Measurements from ENCODE around the gene ENKUR. TPM values are rescaled to one million over a fixed set of nuclear protein-coding genes. Genes with fewer than 3 reads are reported as not detected.

ENKUR gene
- total and polyA plus RNA-seq, 10 donors: 0.03 to 1.1 (median 0.32) TPM; not detected in 3

DNA sequence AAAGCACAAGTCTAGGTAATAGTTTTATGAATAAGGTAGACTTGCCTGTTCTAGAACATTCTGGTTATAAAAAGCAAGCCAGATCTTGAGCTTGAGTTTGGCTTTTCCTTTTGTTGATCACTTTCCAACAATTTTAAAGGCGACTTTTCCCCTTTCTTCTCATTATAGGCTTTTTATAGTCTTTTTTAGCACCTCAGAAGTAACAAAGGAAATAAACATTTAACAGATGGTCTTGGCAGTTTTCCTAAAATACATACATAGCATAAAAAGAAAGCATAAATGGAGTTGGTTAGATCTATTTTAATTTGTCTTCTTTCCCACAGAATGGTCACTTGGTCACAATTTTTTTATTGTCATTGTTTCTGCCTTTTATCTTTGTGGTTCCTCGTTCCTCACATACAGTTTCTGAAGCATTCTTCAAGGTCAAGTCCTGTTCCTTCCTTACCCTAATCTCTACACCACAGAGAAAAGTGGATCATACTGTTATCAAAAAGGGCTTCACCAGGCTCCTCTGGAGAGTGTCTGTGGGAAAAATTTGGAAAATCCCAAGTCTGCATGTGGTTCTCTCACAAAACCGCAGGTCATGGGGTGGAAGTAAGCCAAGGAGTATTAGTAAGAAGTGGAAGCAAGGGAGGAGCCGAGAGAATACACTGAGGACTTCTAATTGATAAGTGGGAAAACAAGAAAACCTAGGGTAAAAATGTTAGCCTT, 31.8 kb upstream of the ENKUR start:
- TF ChIP-seq POLR2A (IDR thresholded peaks at IDR 0.05) (no peak), POLR2AphosphoS5 (IDR thresholded peaks at IDR 0.05) (no peak)
- TF ChIP-seq, protein P1, sequence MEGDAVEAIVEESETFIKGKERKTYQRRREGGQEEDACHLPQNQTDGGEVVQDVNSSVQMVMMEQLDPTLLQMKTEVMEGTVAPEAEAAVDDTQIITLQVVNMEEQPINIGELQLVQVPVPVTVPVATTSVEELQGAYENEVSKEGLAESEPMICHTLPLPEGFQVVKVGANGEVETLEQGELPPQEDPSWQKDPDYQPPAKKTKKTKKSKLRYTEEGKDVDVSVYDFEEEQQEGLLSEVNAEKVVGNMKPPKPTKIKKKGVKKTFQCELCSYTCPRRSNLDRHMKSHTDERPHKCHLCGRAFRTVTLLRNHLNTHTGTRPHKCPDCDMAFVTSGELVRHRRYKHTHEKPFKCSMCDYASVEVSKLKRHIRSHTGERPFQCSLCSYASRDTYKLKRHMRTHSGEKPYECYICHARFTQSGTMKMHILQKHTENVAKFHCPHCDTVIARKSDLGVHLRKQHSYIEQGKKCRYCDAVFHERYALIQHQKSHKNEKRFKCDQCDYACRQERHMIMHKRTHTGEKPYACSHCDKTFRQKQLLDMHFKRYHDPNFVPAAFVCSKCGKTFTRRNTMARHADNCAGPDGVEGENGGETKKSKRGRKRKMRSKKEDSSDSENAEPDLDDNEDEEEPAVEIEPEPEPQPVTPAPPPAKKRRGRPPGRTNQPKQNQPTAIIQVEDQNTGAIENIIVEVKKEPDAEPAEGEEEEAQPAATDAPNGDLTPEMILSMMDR (IDR thresholded peaks at IDR 0.05 in 8 of 11, conservative IDR thresholded peaks at IDR 0.05 in 3 of 11): no peak
- intact Hi-C loops (cut with DNase I; ENCODE audit: low total_unique reads): no loop called here
- DNase-seq: no peak
- Histone ChIP-seq H3K9me3 (no peaks in the 10 kb centered on the region), H3K36me3 (no peaks in the 10 kb centered on the region), H3K27ac (no peak overlapping the region), H3K4me1 (no peaks in the 10 kb centered on the region), H3K27me3 (replicated peaks in 1 of 7) (no peaks in the 10 kb centered on the region), H3K4me3 (no peak overlapping the region)
- 31 to 43% (median 37%) methylated on average over 4 of the region's 4 CpGs for WGBS, 5 donors

DNA sequence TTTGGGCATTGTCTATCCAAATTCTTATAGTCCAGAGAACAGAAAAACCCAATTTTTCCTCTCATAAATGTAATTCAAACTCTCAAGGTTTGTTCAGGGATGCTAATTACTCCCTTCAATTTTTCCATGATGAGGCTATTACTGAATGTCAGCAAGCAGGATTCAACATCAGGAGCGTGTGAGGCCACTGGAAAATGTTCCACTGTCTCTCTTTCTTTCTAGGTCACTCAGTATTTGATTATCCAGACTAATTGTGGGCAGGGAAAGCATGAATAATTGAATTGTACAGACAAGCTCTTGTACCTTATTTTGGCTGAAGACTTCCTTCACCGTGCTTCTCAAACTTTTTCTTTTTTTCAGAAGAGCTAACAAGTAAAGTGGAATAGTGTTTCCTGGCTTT, 31.1 kb upstream of the ENKUR start:
- DNase-seq: no peak
- 42 to 53% (median 47%) methylated on average over 2 of the region's 2 CpGs for WGBS, 5 donors
- H3K4me3 ChIP-seq: no peak overlapping the region
- intact Hi-C loops (cut with DNase I; ENCODE audit: low total_unique reads): no loop called here
- no peaks in the 10 kb centered on the region for H3K36me3 ChIP-seq
- no peaks in the 10 kb centered on the region for H3K4me1 ChIP-seq
- TF ChIP-seq POLR2A (IDR thresholded peaks at IDR 0.05): no peak
- H3K9me3 ChIP-seq: no peaks in the 10 kb centered on the region
- no peak overlapping the region for H3K27ac ChIP-seq
- no peaks in the 10 kb centered on the region for H3K27me3 ChIP-seq (replicated peaks in 1 of 7)

DNA sequence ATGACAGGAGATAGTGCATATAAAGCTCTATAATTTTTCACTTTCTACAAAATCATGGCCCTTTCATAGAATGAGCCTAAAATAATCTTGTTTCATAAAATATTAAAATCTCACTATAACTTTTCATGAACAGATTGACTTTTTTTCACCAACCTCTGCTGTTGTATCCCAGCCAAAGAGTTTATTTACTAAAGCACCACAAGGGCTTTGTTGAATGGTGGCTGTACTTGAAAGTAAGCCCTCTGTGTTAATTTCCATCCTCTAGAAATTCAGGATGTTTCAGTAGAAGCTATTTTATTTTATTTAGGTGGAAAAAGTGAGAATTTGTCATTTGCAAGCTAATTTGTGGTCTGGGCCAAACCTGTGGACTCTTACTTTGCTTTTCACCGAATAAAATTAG, 30.7 kb upstream of the ENKUR start:
- TF ChIP-seq POLR2AphosphoS5 (IDR thresholded peaks at IDR 0.05): no peak
- TF ChIP-seq, protein P1 (IDR thresholded peaks at IDR 0.05 in 8 of 11, conservative IDR thresholded peaks at IDR 0.05 in 3 of 11): no peak
- WGBS, 5 donors: 75 to 95% (median 93%) methylated on average over 1 of the region's 1 CpG
- intact Hi-C loops (cut with DNase I; ENCODE audit: low total_unique reads): no loop called here
- no peaks in the 10 kb centered on the region for H3K27me3 ChIP-seq (replicated peaks in 1 of 7)
- no peaks in the 10 kb centered on the region for H3K9me3 ChIP-seq
- no peak overlapping the region for H3K4me3 ChIP-seq
- DNase-seq: no peak
- H3K27ac ChIP-seq: no peak overlapping the region
- H3K4me1 ChIP-seq: no peaks in the 10 kb centered on the region
- no peaks in the 10 kb centered on the region for H3K36me3 ChIP-seq

DNA sequence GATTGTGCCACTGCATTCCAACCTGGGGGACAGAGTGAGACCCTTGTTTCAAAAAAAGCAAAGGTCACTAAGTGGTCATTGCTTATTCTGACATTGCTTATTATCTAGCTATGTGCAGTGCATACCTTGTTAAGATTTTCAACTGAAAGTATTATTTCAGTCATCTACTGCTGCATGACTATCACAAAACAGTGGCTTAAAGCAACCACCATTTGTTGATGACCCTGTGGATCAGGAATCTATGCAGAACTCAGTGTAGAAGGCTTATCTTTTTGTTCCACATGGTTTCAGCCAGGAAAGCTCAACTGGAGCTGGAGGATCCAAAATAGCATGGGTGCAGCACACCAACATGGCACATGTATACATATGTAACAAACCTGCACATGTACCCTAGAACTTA, 23.6 kb upstream of the ENKUR start:
- no peak for DNase-seq
- Histone ChIP-seq H3K4me3 (no peak overlapping the region), H3K9me3 (no peaks in the 10 kb centered on the region), H3K27ac (no peak overlapping the region), H3K4me1 (no peaks in the 10 kb centered on the region), H3K36me3 (no peaks in the 10 kb centered on the region), H3K27me3 (replicated peaks in 1 of 7) (no peaks in the 10 kb centered on the region)
- TF ChIP-seq POLR2AphosphoS5 (IDR thresholded peaks at IDR 0.05) (no peak), POLR2A (IDR thresholded peaks at IDR 0.05) (no peak)
- TF ChIP-seq, protein P1 (IDR thresholded peaks at IDR 0.05 in 8 of 11, conservative IDR thresholded peaks at IDR 0.05 in 3 of 11): no peak
- intact Hi-C loops (cut with DNase I; ENCODE audit: low total_unique reads): no loop called here

DNA sequence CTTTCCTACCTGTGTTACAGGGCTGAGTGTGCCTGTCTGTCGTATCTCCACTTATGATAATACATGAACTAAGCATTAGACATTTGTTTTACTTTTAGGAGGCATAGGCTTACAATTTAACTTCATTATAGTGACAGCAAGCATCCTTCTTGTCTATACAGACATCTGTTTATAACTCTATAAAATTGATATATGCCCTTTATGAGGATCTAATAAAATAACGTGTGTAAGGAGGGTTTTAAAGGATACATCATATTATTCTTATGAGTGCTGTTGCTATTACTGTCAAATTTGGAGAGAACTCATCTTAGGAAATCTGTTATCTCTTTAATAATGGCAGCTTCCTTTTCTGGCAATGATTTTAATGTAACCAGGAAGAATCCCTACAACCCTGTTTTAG, 22.4 kb upstream of the ENKUR start:
- Histone ChIP-seq H3K27me3 (replicated peaks in 1 of 7) (no peaks in the 10 kb centered on the region), H3K4me3 (no peak overlapping the region), H3K4me1 (no peaks in the 10 kb centered on the region), H3K36me3 (no peaks in the 10 kb centered on the region), H3K27ac (no peak overlapping the region), H3K9me3 (no peaks in the 10 kb centered on the region)
- 60 to 83% (median 65%) methylated on average over 2 of the region's 2 CpGs for WGBS, 5 donors
- intact Hi-C loops (cut with DNase I; ENCODE audit: low total_unique reads): no loop called here
- TF ChIP-seq, protein P1 (IDR thresholded peaks at IDR 0.05 in 8 of 11, conservative IDR thresholded peaks at IDR 0.05 in 3 of 11): no peak
- TF ChIP-seq POLR2AphosphoS5 (IDR thresholded peaks at IDR 0.05): no peak
- TF ChIP-seq POLR2A (IDR thresholded peaks at IDR 0.05): no peak
- no peak for DNase-seq
